ENCODE data around the gene PRR14.

Gene PRR14

GRCh38 chr16:30650369-30651123 is at the start of gene PRR14:
Gene PRR14 (plus strand): TSS chr16:30650960. CDS start chr16:30651646, 686 bp downstream.
- peak; percentile 93 to 100 (median 99) for DNase-seq

DNA sequence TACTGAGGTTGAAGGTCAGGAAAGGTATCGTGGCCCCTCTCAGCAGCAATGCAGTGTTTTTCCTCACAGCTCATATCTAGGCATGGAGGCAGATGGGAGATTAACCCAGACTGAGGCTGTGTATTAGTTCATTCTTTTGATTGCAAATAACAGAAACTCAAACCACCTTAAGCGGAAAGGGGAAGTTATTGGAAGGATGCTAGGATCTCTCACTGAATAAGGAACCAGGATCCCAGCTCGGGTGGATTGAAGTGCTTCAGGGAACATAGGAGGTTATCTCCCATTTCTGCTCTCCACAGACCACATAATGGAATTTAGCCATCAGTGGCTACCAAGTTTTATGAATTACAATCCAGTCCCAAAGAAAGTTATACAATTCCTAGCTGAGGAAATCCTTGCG is 48.8 kb upstream of the PRR14 start:
- no peak for DNase-seq

- DNase-seq, result peak in 1 of 56 donors; percentile 19
Measured at GRCh38 chr16:30602616-30603277, 48.0 kb upstream of the PRR14 start.

DNA sequence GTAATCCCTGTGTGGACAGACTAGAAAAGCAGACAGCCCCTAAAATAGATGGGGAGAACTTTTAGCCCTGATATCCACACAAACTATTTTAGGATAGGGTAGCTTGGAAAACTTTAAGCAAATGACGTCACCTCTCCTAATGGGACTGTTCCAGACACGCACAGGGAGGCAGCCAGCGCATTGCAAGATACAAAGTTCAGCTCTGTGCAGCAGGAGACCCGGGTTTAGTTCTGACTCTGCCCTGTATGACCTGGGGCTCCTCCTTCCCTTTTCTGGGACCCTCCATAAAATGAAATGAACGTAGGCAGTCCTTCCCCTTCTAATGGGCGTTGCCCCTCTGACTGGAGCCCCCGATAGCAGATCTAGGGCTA is 46.8 kb upstream of the PRR14 start:
- DNase-seq, result no peak

DNA sequence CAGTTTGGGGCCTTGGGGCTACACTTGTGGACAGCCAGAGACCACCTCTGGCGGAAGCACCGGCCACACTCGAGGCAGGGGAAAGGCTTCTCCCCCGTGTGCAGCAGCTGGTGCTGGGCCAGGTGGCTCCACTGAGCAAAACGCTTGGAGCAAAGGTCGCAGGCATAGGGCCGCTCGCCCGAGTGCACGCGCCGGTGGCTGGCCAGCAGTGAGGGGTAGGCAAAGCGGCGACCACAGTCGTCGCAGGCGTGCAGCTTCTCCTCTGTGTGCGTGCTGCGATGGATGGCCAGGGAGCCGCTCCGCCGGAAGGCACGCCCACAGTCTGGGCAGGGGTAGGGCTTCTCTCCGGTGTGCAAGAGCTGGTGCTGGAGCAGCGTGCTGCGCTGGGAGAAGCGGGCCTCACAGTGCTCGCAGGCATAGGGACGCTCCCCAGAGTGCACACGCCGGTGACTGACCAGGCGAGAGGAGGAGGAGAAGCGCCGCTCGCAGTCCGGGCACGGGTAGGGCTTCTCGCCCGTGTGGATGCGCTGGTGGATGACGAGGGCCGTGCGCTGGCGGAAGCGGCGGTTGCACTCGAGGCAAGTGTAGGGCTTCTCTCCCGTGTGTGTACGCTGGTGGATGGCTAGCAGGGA is 46.3 kb upstream of the PRR14 start:
- DNase-seq, result no peak

- DNase-seq, result peak in 7 of 56 donors; percentile 4 to 23 (median 6)
Measured at GRCh38 chr16:30605158-30605557, 45.6 kb upstream of the PRR14 start.

DNA sequence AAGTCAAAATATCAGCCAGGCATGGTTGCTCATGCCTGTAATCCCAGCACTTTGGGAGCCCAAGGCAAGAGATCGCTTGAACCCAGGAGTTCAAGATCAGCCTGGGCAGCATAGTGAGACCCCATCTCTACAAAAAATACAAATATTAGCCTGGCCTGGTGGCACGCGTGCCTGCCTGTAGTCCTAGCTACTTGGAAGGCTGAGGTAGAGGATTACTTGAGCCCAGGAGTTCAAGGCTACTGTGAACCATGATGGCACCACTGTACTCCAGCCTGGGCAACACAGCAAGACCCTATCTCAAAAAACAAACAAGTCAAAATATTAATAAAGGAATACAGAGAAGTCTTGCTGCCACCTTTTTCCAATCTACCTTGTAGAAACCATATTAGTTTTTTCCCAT is 44.8 kb upstream of the PRR14 start:
- DNase-seq, result no peak

DNA sequence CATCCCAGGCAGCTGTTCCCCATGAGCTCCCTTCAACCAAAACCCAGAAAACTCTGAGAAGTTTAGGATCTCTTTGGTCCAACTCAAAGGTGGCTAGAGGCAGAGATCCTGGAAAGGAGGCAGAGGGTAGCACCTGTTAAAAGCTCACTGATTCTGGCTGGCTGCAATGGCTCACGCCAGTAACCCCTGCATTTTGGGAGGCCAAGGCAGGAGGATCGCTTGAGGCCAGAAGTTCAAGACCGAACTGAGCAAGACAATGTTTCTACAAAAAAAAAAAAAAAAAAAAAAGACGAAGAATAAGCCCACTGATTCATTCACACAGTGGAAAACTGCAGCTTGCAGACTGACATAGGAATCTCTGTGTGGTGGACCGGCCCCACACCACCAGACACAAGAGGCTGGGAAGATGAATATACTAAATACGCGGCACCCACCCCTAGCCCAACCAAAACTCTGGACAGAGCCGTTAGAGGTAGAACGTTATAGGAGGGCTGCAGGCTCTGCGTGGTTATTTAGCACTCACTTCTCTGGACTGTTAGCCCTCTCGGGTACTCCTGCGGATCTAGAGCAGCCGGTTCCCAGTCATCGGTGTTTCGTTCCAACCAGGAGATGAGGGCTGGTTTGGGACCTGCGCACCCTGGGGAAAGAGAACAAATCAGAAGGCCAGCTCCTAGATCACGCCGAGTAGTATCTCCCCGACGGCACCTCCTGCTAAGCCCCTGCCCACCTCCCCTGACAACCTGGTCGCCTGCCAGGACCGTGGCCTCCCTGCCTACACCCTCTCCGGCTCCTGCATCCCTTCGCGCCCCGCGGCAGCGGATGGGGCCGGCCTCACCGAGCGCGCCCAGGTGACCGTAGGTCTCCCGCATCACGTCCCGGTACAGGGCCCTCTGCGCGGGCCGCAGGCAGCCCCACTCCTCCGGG is 41.5 kb upstream of the PRR14 start:
- peak in 33 of 56 donors; percentile 21 to 79 (median 57) for DNase-seq

- peak; percentile 77 to 99 (median 94) for DNase-seq
Measured at GRCh38 chr16:30609926-30610839, 40.6 kb upstream of the PRR14 start, which contains the start of gene ZNF689. Gene ZNF689 (minus strand): TSS chr16:30610389. CDS start chr16:30610041, 348 bp downstream.

DNA sequence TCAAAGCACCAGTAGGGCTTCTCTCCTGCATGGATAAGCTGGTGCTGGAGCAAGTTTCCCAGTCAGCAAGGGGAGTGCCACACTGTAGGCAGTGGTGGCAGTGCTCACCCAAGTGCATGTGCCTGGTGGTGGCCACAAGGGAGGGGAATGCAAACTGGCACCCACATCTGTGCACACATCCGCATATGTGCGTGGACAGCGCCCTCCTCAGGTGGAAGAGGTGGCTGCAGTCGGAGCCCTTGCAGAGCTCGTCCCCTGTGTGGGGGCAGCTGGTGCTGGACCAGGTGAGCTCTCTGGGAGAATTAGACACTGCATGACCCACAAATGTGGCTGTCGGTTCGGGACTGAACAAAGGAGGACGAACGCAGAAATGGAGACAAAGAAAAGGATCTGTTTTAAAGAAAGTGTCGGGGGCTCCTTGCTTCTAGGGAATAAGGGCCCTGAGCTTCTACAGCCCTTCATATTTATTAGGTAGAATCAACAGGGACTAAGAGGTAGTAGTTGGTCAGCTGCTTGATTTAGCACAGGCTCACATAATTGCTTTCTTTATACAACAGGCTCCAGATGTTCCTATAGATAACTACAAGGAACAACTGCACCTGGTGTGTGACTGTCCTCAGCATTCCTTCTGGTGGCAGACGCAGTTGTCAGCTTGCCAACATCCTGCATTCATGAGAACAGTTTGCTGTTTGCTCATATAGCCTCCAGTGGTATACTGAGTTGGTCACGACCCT is 35.2 kb upstream of the PRR14 start:
- DNase-seq, result peak in 22 of 56 donors; percentile 1 to 57 (median 12)

GRCh38 chr16:30619202-30619601 is 31.6 kb upstream of the PRR14 start:
- DNase-seq, result no peak

GRCh38 chr16:30619638-30620037 is 31.1 kb upstream of the PRR14 start:
- DNase-seq, result no peak

DNA sequence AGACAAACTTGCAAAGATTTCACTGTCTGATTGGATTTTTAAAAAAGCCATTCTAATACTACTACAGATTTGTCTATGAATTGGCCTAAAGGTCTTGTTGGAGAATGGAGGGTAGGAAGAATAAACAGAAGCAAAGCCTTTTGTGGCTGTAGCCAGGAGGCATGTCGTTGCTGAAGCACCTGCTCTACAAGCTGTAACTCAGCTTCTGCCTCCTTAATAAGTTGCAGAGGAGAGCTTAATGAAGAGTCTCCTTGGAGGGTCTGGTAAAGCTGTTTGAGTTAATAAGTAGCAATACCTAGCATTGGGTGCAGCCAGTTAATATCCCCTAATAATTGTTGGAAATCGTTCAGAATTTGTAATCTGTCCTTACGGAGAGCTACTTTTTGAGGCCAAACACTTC is 30.6 kb upstream of the PRR14 start:
- DNase-seq, result no peak

GRCh38 chr16:30621765-30622164 is 29.0 kb upstream of the PRR14 start:
- no peak for DNase-seq

GRCh38 chr16:30622455-30623032 is 28.2 kb upstream of the PRR14 start:
- no peak for DNase-seq

GRCh38 chr16:30623536-30624283 is 27.1 kb upstream of the PRR14 start:
- no peak for DNase-seq

DNA sequence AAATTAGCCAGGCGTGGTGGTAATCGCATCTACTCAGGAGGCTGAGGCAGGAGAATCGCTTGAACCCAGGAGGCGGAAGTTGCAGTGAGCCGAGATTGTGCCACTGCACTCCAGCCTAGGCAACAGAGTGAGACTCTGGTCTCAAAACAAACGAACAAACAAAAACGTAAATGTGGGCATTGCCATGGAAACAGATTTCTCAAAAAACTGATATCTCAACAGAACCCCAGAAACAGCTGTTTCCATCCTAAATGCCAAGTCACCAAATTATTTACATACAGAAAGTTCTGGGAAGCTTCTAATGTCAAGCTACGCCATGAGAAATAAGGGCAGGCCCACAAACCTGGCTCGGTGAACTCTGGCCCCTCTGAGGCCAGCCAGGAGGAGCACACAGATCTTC is 24.5 kb upstream of the PRR14 start:
- DNase-seq, result no peak

Measured in nucleus accumbens (tissue), 56 donors.